Pancreas (tissue), 10 donors: ENCODE data around the gene PPOX. TPM values are rescaled to one million over a fixed set of nuclear protein-coding genes. Genes with fewer than 3 reads are reported as not detected.

ENCODE experiments used
- ATAC-seq, 4 donors: fragments of 200-7000 bp; cut with Tn5 transposase; one replicate each; pipeline versions ENCODE4 v1.8.0 to v1.9.1; 2020; ENCODE audit warnings: mild to moderate bottlenecking in 4 of 4, moderate library complexity in 4 of 4
- DNase-seq, 6 donors: peaks; one replicate each; pipeline ENCODE4 v3.0.0-alpha.2; 2020
- FAIRE-seq: peaks from 2 replicates; lab custom pipeline; 2012; peaks lifted over from hg19 to GRCh38; lab: Jason Lieb, UNC
- H3K27ac ChIP-seq, 4 donors: fragments of 200-600 bp; sonication (generic); 1 replicate in 3 of 4; 2 replicates in 1 of 4; pipeline versions ENCODE4 v1.5.0 to v1.8.0; 2020
- H3K27me3 ChIP-seq, 4 donors: fragments of 200-600 bp; one replicate each; pipeline ENCODE4 v1.8.0; 2021
- H3K36me3 ChIP-seq, 3 donors: fragments of 200-600 bp; sonication (generic) in 1 of 3; one replicate each; pipeline versions ENCODE4 v1.5.0 to v1.8.0; 2020 to 2021
- H3K4me1 ChIP-seq, 3 donors: fragments of 200-600 bp; one replicate each; pipeline ENCODE4 v1.8.0; 2021
- H3K4me3 ChIP-seq, 4 donors: fragments of 200-600 bp; sonication (generic) in 2 of 4; one replicate each; pipeline versions ENCODE4 v1.5.0 to v1.8.0; 2020 to 2021
- H3K9me3 ChIP-seq, 4 donors: fragments of 200-600 bp; one replicate each; pipeline ENCODE4 v1.8.0; 2021
- WGBS, 2 donors: extraction: QIAGEN DNeasy Blood & Tissue Kit; methylation state at CpG; one replicate each; pipeline ENCODE4 v1.1.7; 2013; 5-methylcytosine and 5-hydroxymethylcytosine counted together
- intact Hi-C, 3 donors: fragments of 100-400 bp; cut with DNase I; formaldehyde crosslinking; loops; one replicate each; pipeline versions ENCODE4 v1.11.1 to v1.14.2; 2022
- polyA plus RNA-seq, 2 donors: library from polyadenylated mRNA; stranded (reverse); fragments of 200-250 nt; gene quantifications; one replicate each; pipeline ENCODE4 v1.2.3, GENCODE V29; 2013
- total RNA-seq, 6 donors: library from RNA; stranded (reverse); fragmentation: NEBNext Ultra II Directional in 4 of 6; extraction: Animal tissue kit (Norgen Biotek cat#: 25700) in 4 of 6; gene quantifications; one replicate each; pipeline versions ENCODE4 v1.2.1 to v1.2.4, GENCODE V29; 2021 to 2023
- TF ChIP-seq, protein P1 (sequence below), 4 donors: fragments of 200-600 bp; sonication (generic) in 3 of 4; IDR thresholded peaks; one replicate each; pipeline versions ENCODE4 v1.5.0 to v1.8.0; 2021; ENCODE audit warnings: antibody characterized with exemption in 4 of 4
- donor health status: healthy with polysubstance abuse.
- donor health status: DM: no; HTN: no; CAD: no; lungs with moderate emphysema.
- donor health status: DM: no; HTN: no; CAD: no.
- donor health status: control.
- donor health status: control.
- donor health status: Bipolar disorder and iron deficiency.
- donor health status: DM: yes; HTN: yes; CAD: no.
- donor health status: DM: no; HTN: no; CAD: no.
- donor health status: DM: no; HTN: no; CAD: no.
- donor health status: DM: yes; HTN: yes; CAD: no.

Gene PPOX
- total and polyA plus RNA-seq, 8 donors: 7.4 to 56.4 (median 13.1) TPM

DNA sequence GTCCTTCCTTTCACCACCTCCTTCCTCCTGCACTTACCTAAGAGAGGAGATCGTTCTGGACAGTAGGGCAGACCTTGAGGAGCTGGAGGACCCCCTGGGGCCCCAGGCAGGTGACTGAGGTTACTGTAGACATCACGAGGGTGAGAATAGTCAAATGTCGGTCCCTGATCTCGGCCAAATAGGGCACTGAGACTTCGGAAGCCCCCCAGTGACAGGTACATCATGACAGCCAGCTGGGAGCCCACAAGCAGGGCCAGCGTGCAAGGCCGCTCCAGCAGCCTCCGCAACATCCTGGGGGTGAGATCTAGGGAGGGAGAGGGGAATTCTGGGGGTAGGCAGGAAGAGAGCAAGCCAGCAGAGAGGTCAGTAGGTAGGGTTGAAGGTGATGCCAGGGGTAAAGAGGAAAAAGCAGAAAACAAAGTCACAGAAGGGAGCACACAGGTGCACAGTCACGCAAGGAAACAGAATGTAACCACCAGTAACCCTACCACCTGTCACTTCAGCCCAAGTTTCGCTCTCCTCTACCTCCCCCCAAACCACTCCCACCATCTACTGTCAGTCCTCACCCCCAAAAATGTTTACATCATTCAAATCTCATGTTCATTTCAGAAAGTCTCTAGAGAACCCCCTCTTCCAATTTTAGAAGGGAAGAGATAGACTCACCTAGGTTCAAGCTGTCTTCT is 9.7 kb downstream of the PPOX start:
- intact Hi-C loops: no loop called here
- no peak overlapping the region for H3K27ac ChIP-seq
- ATAC-seq: no peak
- FAIRE-seq: no peak
- peak overlapping the region in 2 of 4 donors; percentile 74 for H3K4me3 ChIP-seq
- WGBS, 2 donors: 76 to 79% methylated on average over 10 of the region's 10 CpGs
- no peaks in the 10 kb centered on the region for H3K9me3 ChIP-seq
- peaks cover 0 to 35% (median 12%) of the 10 kb centered on the region in 3 donors for H3K36me3 ChIP-seq
- peaks cover 0 to 11% (median 4%) of the 10 kb centered on the region in 3 donors for H3K4me1 ChIP-seq
- no peaks in the 10 kb centered on the region for H3K27me3 ChIP-seq
- no peak for DNase-seq
- TF ChIP-seq, protein P1, sequence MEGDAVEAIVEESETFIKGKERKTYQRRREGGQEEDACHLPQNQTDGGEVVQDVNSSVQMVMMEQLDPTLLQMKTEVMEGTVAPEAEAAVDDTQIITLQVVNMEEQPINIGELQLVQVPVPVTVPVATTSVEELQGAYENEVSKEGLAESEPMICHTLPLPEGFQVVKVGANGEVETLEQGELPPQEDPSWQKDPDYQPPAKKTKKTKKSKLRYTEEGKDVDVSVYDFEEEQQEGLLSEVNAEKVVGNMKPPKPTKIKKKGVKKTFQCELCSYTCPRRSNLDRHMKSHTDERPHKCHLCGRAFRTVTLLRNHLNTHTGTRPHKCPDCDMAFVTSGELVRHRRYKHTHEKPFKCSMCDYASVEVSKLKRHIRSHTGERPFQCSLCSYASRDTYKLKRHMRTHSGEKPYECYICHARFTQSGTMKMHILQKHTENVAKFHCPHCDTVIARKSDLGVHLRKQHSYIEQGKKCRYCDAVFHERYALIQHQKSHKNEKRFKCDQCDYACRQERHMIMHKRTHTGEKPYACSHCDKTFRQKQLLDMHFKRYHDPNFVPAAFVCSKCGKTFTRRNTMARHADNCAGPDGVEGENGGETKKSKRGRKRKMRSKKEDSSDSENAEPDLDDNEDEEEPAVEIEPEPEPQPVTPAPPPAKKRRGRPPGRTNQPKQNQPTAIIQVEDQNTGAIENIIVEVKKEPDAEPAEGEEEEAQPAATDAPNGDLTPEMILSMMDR (IDR thresholded peaks at IDR 0.05): no peak

DNA sequence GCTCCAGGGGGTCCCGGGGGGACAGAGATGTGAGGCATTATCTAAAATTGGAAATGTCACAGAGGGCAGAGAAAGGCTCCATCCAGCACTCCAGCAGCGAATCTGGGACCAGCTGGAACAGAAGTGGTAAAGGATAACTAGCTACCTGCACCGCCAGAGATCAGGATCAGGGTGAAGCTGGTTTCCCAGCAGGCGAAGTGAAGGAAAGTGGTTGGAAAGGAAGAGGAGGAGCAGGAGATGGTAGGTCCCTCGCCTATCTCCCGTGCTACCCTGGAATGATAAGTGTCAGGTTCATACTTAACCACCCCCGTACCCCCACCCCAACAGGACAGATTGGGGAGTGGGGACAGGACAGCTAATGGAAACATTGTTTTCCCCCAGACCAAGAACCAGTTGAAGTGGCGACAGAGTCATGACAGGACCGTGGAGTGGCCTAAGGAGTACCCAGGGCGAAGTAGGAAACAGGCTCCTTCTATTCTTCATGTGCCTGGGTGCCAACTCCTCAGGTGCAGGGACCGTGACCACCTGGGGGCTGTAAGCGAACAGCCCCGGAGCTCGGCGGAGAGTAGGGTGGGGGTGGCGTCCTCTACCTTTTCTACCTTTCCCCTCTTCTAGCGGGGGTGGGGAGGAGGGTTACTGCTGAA is 10.4 kb downstream of the PPOX start:
- peak overlapping the region; percentile 54 to 74 (median 66) for H3K4me3 ChIP-seq
- peak overlapping the region in 3 of 4 donors; percentile 75 to 85 (median 78) for H3K27ac ChIP-seq
- peaks cover 0 to 32% (median 10%) of the 10 kb centered on the region in 3 donors for H3K36me3 ChIP-seq
- TF ChIP-seq, protein P1 (IDR thresholded peaks at IDR 0.05): no peak
- ATAC-seq: peak; percentile 23 to 38 (median 32)
- 8 to 9% methylated on average over 16 to 17 of the region's 17 CpGs for WGBS, 2 donors
- H3K4me1 ChIP-seq: peaks cover 0 to 11% (median 4%) of the 10 kb centered on the region in 3 donors
- no peaks in the 10 kb centered on the region for H3K9me3 ChIP-seq
- no peak for DNase-seq
- FAIRE-seq: no peak
- no peaks in the 10 kb centered on the region for H3K27me3 ChIP-seq
- intact Hi-C loops: no loop called here

DNA sequence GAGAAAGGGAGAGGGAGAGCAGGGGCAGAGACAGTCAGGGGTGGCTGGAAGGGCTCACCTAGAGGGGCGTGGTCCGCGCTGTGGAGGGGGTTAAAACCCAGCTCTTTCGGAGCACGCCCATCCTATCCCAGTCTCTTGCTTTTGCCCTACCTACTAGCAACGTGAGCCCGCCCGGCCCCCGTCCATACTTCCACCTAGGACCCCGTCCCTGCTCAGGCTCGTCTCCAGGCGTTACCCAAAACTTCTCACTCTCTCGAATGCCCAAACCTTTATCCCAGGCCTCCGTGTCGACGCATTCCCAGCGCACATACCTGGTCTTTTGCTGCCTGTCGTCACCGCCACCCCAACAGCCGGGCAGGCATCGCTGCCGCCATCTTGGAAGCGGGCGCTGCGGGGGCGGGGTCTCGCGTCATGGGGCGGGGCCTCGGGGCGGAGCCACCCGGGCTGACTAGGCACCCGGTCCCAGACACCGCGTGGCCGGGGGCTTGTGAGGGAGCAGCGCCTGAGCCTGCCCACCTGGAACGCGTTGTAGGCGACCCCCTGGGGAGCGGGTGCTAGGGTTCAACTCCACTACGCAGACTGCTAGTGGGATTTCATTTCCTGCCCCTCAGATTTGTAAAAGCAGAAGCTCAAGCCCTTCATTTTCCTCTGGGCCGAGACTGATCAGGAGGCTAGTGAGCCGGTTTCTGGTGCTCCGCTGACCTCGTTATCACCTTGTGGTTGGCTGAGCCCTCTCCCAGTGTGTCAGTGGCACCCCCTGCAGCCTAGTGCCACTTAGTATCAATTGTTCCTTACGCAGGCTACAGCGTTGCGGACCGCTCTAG is 11.1 kb downstream of the PPOX start, which contains the start of gene B4GALT3:
Gene B4GALT3, minus strand, starts transcription at position 396 of the 824 bp plus-strand sequence. CDS start 1,447 bp downstream, outside the sequence.
- DNase-seq (peak; percentile 86 to 99 (median 94)), ATAC-seq (peak; percentile 96 to 98 (median 98)), FAIRE-seq (no peak)
- intact Hi-C loops: no loop called here
- Histone ChIP-seq H3K36me3 (peaks cover 0 to 24% (median 5%) of the 10 kb centered on the region in 3 donors), H3K27me3 (no peaks in the 10 kb centered on the region), H3K27ac (peak within 1 kb of the TSS; percentile 75 to 85 (median 79)), H3K4me3 (peak within 1 kb of the TSS; percentile 54 to 74 (median 66)), H3K9me3 (no peaks in the 10 kb centered on the region), H3K4me1 (peaks cover 0 to 11% (median 4%) of the 10 kb centered on the region in 3 donors)
- TF ChIP-seq, protein P1 (IDR thresholded peaks at IDR 0.05): no peak
- WGBS, 2 donors: 1 to 2% methylated on average over 47 to 50 of the region's 50 CpGs

DNA sequence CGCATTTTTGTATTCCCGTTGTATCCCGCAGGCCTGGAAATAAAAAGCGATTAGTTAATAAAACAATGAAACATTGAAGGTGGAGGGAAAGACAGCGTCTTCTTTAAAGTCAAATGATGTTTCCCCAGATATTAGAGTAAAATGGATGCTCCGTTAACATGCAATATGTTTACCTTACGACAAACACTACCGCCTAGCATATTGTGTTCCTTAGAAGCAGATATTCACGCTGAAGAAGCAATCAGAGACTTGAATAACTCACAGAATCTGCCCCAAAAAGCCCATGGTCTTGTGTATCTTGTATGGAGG is 11.7 kb downstream of the PPOX start:
- peak overlapping the region; percentile 75 to 85 (median 79) for H3K27ac ChIP-seq
- TF ChIP-seq, protein P1 (IDR thresholded peaks at IDR 0.05): no peak
- no peaks in the 10 kb centered on the region for H3K27me3 ChIP-seq
- no peak for FAIRE-seq
- peak overlapping the region; percentile 54 to 74 (median 66) for H3K4me3 ChIP-seq
- 16 to 24% methylated on average over 9 of the region's 9 CpGs for WGBS, 2 donors
- peak; percentile 1 to 6 (median 2) for ATAC-seq
- H3K4me1 ChIP-seq: peaks cover 0 to 11% (median 4%) of the 10 kb centered on the region in 3 donors
- intact Hi-C loops: no loop called here
- H3K36me3 ChIP-seq: peaks cover 0 to 20% (median 5%) of the 10 kb centered on the region in 3 donors
- DNase-seq: no peak
- no peaks in the 10 kb centered on the region for H3K9me3 ChIP-seq
